GM19043 (cell line): Measurements from ENCODE around the gene ERF.

Experiments
- ATAC-seq: cut with Tn5 transposase; IDR thresholded peaks from one replicate; pipeline ENCODE4 v1.9.1; 2021; ENCODE audit warnings: low read depth; ENCODE audit not compliant: unreplicated experiment

The ERF gene

DNA sequence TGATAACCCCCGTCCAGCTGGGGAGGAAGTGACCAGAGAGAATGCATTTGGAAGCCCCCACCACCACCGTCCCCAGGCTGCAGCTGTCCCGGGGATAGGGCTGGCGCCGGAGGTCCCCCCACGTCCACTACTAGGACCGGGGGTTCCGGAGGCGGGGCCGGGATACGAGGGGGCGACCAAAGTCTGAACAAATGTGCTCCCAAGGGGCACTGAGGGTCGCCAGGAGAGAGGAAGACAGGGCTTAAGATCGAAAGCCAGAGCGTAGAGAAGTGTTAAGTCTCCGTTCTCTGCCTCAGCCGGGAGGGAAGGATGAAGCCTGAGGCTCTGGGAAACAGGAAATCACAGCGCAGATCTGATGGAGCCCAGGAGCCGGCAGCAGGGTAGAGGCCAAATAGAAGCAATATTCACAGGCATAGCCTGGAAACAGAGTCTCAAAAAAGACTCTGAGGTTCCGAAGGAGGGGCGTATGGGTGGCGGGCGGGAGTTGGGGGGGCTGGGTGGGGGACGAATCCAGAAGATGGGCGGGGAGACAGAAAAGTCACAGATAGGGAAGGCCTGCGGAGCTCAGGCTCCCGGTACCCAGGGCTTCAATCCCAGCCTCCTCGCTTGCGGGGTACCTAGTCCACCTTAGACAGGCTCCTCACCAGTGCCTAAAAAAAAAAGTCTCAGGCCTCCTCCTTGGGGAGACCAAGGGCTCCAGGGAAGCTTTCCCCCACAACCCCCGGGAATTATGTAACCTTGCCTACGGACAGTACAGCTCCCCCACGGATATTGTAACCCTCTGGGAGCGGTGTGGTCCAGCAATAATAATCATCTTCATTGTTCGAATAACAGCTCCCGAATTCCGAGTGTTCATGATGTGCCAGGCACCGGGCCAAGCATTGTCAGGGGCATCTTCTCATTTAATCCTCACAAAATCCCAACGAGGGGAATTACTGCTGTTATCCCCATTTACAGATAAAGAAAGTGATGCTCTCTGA, 1.1 kb upstream of the ERF start:
- ATAC-seq, result no peak

DNA sequence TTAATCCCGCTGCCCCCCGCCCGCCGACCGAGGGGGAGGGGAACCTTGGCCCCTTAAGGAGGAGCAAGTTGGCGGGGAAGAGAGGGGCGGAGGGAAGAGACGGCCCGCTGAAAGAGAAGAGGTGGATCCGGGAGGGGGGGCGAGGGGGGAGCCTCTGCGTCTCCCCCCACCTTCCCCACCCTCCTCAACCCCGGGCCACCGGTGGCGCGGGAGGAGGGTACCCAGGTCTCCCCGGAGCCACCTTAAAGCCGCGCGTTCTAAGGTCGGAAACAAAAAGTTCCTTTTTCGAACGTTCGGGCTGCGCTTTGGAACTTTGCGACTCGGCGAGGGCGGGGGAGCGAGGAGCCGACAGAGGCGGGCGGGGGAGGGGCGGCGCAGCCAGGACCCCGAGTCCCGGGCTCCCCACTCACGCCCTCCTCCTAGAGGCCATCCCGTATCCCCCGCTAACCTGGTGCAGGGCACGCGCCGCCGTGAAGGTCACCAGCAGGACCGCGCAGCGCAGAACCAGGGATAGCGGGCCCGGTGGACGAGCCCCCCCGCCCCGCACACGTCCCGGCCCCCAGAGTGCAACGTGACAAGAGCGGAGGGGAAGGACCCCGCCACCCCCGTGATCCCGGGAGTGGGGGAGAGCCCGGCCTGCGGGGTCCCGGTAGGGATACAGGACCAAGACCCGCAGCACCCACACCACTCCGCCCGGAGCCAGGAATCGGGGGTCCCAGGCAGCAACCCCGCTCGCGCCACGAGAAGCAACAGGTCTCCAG, 659 bp downstream of the ERF start:
- ATAC-seq, result no peak

DNA sequence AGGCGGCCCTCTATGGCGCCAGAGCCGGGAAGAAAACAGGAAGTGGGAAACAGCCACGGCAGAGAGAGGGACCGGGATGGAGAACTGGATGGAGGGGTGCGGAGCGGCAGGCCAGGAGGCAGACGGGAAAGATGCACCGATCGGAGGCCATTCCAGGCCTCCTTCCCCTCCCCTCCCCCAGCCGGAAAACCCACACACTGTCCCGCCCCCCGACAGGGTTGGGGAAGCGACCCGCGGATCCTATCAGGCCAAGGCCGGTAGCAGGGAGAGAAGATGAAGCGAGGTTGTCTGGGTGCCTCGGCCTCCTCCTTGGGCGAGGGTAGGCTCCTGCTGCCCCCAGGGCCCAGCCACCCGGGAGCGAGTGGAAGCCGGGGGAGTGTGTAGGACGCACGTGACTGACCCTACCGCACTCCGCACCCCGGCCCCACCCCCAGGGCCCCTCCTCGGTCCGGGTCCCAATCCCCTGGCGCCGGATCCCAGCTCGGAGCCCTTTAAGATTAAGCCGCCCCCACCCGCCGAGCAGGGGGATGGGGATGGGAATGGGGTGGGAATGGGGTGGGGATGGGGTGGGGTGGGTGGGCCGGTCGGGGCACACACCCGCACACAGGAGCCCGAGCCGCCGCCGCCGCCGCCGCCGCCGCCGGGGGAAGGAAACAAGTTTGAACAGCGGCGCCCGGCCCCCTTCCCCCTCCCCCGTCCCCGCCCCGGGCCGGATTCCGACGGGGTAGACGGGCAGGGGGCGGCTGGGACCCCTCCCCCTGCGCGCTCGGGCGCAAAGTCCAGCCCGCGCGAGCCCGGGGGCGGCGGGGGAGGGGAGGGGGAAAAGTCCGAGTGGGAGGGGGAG, 1.5 kb downstream of the ERF start:
- no peak for ATAC-seq

DNA sequence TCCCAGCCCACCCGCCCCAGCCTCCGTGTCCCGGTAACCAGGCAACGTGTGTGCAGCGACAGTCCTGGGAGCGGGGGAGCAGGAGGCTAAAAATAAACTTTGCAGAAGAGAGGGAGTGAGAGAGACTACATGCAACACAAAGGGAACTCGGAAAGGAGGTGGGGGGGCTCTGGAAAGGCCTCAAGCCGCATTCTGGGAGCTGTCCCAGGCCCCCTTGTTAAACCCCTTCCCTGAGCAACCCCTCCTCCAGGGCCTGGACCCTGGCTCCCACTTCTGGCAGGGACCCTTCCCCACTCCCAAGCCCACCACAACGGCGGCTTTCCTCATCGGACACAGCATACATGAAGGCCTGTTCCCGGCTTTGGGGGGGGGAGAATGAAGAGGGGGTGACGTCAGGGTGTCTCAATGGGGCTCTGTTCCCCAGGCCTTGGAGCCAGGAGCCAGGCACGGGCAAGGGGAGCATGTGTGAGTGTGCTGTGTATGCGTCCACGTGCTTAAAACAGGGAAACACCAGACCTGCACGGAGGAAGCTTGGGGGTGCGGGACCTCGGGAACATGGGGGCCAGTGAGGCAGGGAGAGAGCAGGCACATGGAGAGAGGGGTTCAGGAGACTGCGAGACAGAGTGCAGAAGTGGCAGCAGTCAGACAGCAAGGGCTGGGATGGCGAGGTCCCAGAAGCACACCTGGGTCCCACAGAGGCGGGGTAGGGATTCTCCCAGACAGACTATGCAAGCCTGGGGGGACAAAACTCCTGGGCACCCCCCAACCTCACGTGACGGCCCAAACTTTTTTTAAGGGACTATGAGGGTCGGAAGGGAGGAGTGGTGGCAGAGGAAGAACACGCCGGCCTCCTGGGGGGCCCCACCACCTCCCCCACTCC, 2.3 kb downstream of the ERF start:
- no peak for ATAC-seq

DNA sequence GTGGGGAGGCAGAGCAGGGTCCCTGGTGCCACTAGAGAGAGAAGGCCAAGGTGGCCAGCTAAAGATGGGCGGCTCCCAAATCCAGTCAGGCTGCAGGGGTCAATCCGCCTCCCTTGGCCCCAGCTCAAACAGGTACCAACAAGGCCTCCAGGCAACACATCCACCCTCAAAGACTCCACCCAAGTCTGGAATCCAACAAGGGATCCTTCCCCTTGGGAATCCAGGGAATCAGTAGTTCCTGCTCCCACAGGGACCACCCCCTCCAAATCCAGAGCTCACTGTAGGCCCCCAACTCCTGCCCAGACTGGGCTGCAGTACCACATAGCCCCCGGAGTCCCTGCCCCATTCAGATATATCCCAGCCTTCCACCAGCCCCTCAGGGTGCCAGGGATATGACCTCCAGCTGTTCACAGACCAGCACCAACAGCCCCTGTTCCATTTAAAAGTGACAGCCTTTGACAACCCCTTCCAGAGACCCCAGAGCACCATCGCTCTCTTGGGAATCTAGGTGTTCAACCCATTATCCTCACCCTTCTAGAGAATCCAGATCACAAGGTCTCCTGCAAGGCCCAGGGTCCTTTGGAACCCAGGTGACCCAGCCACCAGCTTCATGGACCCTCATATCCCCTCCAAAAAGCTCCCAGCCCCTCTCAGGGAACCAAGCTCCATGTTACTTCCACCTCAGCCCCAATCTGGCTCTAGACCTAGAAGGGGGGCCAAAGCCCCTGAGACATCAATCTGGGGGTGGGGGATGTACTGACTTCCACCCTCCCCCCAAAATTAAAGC, 3.2 kb downstream of the ERF start:
- ATAC-seq, result no peak

DNA sequence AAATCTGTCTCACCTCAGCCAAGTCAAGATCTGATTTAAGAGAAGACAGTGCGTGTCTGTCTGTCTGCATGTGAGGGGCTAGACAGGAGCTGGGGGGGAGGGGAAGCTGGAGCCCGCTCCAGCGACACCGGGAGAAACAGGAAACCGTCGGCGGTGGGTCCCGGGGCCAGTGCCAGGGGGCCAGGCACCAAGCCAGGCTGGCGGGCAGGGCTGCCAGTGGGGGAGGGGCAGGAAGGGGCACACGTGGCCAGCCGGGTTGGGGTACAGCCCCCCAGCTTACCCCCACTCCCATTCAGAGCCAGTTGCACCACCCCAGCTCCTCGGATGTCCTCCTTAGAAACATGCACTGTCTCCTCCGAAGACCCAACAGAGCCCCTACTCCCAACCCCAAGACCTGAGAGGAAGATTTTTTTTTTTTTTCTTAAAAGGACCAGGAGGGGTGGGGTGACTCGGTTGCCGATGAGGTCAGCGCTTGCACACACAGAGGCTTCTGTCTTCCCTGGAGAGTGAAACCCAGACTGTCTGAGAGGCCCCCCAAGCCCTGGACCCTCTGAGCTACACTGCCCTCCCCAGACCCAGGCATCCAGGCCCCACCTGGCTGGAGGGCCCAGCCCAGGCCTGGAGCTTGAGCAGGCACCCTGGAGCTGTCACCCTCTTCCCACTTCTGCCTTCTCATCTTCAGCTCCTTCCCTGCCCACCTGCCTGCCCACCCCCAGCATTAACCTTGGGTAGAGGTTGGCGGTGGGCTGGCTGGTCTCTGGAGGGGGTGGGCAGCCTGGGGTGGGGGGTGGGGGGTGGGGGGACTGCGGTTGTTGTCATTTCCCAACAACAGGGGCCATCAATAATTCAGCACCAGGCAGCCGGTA, 4.0 kb downstream of the ERF start:
- no peak for ATAC-seq

DNA sequence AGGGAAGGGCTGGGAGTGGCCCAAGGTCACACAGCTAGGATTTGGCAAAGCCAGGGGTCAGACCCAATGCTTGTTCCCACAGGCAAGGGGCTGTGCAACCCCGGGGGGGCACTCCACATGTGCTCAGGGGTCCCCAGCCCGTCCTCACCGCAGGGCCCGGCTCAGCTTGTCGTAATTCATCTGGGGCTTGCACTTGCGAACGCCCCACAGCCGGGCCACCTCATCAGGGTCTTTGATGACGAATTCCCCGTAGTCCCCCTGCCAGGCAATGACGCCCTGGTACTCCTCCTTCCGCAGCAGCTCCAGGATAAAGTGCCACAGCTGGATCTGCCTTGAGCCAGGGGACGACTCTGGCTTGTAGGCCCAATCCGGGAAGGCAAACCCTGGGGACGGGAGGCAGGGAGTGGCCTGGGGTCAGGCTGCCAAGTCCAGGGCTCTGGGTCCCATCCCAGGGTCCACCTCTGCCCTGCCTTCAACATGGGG, 4.7 kb downstream of the ERF start:
- ATAC-seq, result no peak

DNA sequence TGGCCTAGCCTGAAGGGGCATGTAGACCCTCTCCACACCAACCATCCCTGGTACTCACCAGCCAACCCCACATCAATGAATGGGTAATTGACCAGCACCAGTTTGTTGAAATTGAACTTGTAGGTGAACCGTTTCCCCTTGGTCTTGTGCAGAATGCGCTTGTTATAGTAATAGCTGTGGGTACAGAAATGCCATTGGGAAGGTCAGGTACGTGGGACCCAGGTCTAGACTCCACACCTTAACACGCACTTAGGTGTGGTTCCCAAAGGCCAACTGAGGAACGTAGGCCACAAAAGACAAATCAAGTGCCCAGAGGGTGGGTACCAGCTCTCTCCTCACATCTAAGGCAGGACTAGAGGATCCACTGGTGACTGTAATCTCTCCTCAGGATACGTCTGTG, 5.2 kb downstream of the ERF start:
- no peak for ATAC-seq

DNA sequence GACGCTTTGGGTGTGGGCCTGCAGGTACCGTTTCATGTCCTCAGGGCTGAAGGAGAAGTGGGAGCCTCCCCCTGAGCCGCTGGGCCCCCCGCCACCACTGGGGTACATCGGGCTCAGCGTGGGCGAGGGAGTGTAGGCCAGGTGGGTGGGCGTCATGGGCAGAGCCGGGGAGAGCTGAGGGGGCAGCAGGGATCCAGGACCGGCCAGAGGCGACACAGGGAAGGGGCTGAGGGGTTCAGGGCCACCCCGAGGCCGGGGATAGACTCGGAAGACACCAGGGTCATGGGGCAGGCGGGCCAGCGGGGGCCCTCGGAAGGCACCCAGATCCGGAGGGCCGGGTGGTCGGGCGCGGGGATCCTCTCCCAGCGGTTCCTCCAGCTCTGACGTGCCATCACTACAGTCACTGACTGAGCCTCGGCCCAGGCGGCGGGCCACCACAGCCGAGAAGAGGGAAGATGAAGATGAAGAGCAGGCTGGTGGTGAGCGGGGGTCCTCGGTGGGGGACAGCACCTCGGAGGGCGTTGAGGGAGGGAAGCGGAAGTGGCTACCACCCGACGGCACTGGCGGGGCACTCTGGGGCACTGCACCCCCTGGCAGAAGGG, 5.7 kb downstream of the ERF start:
- no peak for ATAC-seq

DNA sequence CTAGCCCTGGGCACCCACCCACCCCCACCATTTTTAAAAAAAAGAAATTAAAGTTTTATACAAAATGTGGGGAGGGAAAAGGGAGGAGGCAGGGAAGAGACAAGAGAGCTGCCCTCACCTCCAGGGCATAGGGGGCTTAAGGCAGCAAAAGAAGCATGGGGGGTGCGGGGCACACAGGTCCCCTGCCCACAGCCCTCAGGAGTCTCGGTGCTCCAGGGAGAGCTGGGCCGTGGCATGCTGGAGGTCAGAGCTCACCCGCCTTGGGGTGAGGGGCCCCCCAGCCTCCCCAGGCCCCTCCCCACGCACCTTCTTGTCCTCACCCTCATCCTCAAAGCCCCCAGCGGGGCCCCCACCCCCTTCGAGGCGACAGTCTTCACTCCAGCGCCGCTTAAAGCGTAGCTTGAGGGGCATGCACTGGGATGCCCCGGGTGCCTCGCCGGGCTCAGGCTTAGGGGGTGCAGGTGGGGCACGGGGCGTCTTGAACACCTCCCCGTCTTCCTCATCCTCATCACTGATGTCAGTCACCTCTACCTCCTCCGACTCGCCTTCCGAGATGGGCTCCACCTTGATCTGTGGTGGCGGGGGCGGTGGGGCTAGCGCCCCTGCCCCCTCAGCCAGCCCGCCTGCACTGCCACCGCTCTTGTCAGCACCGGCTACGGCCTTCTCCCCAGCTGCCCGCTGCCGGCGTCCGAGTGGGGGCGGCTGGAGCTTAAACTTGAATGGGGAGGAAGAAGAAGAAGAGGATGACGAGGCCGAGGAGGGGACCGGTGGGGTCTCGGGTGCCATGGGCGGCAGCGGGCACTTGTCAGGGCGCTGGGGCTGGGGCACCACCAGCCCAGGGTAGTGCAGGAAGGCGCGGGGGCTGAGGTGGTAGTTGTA, 6.4 kb downstream of the ERF start:
- ATAC-seq, result no peak

DNA sequence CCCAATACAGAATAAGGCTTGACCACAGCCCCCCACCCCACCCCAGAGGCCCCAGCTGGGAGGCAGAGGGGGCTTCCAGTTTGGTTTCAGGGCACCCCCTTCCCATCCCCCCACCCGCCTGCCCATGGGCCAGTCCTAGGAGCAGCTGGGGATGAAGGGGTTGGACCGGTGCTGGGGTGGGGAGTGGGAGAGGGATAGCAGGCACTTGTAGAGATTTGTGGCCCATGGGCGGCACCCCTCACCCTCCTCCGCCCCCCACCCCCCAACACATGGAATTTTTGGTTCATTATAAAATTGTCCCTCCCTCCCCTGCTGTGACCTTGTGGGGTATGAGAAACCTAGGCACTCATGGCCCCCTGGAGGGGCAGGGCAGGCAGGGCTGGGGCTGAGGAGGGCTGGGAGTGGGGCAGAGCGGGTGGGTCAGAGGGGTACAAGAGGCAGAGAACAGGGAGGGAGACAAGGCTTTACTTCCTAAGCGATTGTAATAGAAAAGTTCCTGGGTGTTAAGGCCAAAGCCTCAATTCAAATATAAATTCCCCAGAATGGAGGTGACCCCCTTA, 7.2 kb downstream of the ERF start:
- ATAC-seq, result no peak

DNA sequence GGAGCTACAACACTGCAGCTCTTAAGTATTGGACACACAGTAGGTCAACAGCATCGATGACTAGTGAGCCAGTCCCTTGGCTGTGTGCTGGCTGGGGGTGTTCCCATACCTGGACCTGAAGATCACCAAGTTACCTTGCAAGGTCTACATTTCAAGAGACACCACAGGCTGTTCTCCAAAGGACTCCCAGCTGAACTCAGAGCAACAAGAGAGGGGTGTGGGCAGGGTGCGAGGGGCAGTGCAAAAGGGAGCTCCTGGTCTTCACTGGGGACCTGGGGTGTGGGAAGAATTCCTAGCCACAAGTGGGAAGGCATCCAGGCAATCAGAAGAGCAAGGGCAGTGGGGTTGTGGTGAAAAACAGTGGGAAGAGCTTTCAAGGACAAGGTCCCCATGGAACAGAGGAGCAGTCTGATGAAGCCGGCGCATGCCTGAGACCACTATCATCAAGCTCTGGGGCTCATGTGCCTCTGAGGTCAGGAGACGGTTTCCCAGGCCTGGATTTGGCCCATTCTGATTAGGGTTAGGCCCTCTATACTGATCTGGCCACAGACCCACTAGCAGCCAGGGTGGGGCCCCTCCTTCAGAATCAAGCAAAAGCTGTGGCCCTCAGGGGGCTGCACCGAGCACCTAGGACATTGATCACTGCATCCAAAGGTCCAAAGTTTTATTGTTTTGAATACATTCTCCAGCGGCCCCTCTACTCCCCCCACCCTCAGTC, 7.8 kb downstream of the ERF start:
- no peak for ATAC-seq

DNA sequence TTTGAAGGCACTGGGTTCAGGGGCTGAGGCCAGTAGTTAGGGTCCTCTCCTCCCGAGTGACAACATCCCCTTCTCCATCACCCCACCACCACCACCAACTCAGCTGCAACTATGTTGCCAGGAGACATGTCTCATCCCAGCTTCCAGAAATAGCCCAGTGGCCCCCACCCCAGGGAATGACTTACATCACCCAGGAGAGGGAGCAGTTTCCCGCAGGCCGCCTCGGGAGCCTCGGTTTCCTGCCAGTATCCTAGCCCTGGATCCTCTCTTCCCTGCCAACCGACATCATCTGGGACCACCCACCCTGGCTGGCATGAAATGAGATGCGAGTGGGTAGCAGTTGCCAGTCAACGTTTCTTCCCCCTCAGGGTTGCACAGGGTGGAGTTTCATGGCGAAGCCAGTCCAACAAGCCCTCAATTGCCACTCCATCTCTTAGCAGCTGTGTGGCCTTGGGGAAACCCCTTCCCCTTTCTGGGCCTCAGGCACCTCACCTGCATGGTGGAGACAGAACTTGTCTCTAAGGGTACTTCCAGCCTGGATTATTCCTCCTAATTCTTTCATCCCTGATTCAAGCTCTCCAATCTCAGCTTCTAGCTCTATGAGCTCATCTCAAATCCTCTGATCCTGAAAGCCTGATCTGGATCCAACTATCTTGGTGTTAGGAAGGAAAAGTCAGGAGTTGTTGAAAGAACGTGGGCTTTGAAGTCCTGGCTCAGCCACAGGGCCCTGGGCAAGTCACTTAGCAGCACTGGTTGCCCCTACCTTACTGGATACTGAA, 8.6 kb downstream of the ERF start:
- ATAC-seq, result no peak

DNA sequence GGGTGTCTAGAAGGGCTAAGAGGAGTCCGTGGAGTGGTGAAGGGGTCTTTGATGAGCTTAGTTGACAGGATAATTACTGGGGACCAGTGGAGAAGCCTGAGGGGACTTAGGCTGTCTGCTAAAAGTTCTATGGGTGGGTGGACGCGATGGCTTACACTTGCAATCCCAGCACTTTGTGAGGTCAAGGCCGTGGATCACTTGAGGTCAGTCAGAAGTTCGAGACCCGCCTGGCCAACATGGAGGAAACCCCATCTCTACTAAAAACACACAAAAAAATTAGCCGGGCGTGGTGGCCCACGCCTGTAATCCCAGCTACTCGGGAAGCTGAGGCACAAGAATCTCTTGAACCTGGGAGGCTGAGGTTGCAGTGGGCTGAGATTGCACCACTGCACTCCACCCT, 9.7 kb downstream of the ERF start:
- no peak for ATAC-seq
